PFSK-1 (cell line): ENCODE results near the gene NLRP8. TPM values are rescaled to one million over a fixed set of nuclear protein-coding genes. Genes with fewer than 3 reads are reported as not detected.

Source experiments
- FOXP2 ChIP-seq: optimal IDR thresholded peaks from 2 replicates; pipeline ENCODE3; 2011; ENCODE audit warnings: borderline replicate concordance, control low read depth, inconsistent platforms; ENCODE audit not compliant: insufficient read depth; ENCODE audit errors: extremely low read length, extremely low read depth
- POLR2AphosphoS5 ChIP-seq: IDR thresholded peaks from 2 replicates; pipeline ENCODE4 v1.6.1; 2012; ENCODE audit warnings: low read depth, mild to moderate bottlenecking, control low read depth, low read length, moderate library complexity
- SIN3A ChIP-seq: IDR thresholded peaks from 2 replicates; pipeline ENCODE4 v1.6.1; 2012; ENCODE audit warnings: mild to moderate bottlenecking, low read length, moderate library complexity, borderline replicate concordance; ENCODE audit not compliant: insufficient read depth
- TAF1 ChIP-seq: IDR thresholded peaks from 2 replicates; pipeline ENCODE4 v1.6.1; 2012; ENCODE audit warnings: low read length, control low read depth, borderline replicate concordance; ENCODE audit not compliant: insufficient read depth
- polyA plus RNA-seq: library from polyadenylated mRNA; unstranded; fragments of >200 nt; gene quantifications from one replicate; pipeline ENCODE4 v1.2.1, GENCODE V29; 2012; ENCODE audit warnings: low read depth, missing spikeins; ENCODE audit not compliant: insufficient read length
- TF ChIP-seq, protein P1 (sequence below), 2 experiments: IDR thresholded peaks; 2 replicates each; pipeline versions ENCODE4 v1.6.1 to v1.8.0; 2011 to 2012; ENCODE audit warnings: low read depth in 2 of 2, low read length in 2 of 2, control low read depth in 1 of 2, inconsistent platforms in 1 of 2, mild to moderate bottlenecking in 1 of 2, moderate library complexity in 1 of 2; ENCODE audit not compliant: insufficient read depth in 1 of 2

NLRP8 gene
- polyA plus RNA-seq: not detected

DNA sequence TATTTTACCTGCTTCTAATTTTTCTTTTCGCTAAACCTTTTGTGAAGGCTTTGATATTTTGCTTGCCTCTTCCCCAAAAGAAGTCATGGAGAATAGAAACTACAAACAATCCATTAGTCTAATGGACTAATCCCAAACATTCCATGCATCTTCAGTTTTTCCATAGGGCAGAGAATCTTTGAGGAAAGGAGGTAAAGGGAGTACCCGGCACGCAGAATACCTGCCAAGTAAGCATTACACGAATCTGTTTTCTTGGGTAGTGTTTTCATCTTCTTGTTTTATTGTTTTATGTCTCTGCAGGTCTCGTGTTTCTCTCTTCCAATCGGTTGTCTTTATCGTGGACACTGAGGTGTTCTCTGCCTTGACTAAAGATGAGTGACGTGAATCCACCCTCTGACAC, at the start of gene NLRP8:
NLRP8 (plus strand) TSS at position 301 of the 400 bp plus-strand sequence.
- TF ChIP-seq TAF1: no peak
- no peak for TF ChIP-seq FOXP2
- no peak for TF ChIP-seq POLR2AphosphoS5
- TF ChIP-seq SIN3A: no peak
- TF ChIP-seq, protein P1, sequence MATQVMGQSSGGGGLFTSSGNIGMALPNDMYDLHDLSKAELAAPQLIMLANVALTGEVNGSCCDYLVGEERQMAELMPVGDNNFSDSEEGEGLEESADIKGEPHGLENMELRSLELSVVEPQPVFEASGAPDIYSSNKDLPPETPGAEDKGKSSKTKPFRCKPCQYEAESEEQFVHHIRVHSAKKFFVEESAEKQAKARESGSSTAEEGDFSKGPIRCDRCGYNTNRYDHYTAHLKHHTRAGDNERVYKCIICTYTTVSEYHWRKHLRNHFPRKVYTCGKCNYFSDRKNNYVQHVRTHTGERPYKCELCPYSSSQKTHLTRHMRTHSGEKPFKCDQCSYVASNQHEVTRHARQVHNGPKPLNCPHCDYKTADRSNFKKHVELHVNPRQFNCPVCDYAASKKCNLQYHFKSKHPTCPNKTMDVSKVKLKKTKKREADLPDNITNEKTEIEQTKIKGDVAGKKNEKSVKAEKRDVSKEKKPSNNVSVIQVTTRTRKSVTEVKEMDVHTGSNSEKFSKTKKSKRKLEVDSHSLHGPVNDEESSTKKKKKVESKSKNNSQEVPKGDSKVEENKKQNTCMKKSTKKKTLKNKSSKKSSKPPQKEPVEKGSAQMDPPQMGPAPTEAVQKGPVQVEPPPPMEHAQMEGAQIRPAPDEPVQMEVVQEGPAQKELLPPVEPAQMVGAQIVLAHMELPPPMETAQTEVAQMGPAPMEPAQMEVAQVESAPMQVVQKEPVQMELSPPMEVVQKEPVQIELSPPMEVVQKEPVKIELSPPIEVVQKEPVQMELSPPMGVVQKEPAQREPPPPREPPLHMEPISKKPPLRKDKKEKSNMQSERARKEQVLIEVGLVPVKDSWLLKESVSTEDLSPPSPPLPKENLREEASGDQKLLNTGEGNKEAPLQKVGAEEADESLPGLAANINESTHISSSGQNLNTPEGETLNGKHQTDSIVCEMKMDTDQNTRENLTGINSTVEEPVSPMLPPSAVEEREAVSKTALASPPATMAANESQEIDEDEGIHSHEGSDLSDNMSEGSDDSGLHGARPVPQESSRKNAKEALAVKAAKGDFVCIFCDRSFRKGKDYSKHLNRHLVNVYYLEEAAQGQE (IDR thresholded peaks at IDR 0.05; ENCODE audit: insufficient read depth in 1 of 2, low read depth in 2 of 2, low read length in 2 of 2): no peak

- TF ChIP-seq SIN3A (no peak), POLR2AphosphoS5 (no peak), TAF1 (no peak)
Measured at GRCh38 chr19:55898911-55899310, 48.7 kb upstream of the NLRP8 start.

- TF ChIP-seq SIN3A (no peak), TAF1 (no peak)
- TF ChIP-seq, protein P1 (IDR thresholded peaks at IDR 0.05; ENCODE audit: insufficient read depth in 1 of 2, low read depth in 2 of 2, low read length in 2 of 2): no peak
Measured at GRCh38 chr19:55901369-55902079, 46.1 kb upstream of the NLRP8 start.

DNA sequence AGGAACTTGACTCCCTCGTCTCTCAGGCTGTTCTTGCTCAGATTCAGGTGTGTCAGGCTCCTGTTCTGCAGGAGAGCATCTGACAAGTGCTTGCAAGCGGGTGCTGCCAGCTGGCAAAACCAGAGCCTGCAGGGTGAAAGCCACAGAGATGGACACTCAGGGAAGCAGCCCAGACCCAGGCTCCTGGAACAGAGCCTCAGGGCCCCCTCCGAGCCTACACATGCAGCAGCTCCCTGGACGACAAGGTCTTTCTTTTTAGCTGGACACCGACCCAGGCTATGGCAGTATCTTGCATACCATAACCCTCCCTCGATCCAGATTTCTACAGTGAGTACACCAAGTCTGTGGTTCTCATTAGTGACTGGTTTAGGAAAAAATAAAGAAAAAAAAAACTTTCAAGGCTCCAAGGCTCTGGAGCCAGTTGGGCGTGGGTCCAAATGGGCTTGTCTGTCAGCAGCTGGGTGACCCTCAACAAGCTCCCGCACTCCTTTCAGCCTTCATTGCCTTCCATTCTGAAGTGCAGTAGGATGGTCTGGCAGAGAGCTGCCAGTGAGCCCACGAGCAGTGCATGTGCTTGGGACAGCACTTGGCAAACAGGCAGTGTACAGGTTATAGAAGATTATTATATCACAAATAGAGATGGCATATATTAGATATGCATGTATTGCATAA, 45.4 kb upstream of the NLRP8 start:
- TF ChIP-seq, protein P1 (IDR thresholded peaks at IDR 0.05; ENCODE audit: insufficient read depth in 1 of 2, low read depth in 2 of 2, low read length in 2 of 2): no peak
- TF ChIP-seq SIN3A (no peak), FOXP2 (no peak), TAF1 (no peak), POLR2AphosphoS5 (no peak)

DNA sequence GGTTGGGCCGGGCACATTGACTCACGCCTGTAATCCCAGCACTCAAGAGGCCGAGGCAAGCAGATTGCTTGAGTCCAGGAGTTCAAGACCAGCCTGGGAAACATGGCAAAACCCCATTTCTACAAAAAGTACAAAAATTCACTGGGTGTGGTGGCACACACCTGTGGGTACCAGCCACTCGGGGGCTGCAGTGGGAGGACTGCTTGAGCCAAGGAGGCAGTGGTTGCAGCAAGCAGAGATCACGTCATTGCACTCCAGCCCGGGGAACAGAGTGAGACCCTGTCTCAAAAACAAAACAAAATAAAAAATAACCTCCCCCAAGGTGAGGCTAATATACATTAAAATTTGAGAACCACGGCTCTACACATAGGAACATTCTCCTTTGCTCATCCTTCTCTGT, 40.3 kb upstream of the NLRP8 start:
- TF ChIP-seq POLR2AphosphoS5: no peak

- TF ChIP-seq, protein P1 (IDR thresholded peaks at IDR 0.05; ENCODE audit: insufficient read depth in 1 of 2, low read depth in 2 of 2, low read length in 2 of 2): no peak
- no peak for TF ChIP-seq TAF1
Measured at GRCh38 chr19:55907746-55908145, 39.9 kb upstream of the NLRP8 start.
